ENCODE data around the gene SP100.
"Not testable (repeated sequence)": the region's sequence is repeated elsewhere in the genome, so short reads cannot be mapped to it uniquely, and the experiment has no call there.

The SP100 gene

GRCh38 chr2:230491219-230491618 is 75.2 kb downstream of the SP100 start:
- not testable (repeated sequence) for H2AK5ac ChIP-seq (ENCODE audit: low read length); H3K4me3 ChIP-seq (ENCODE audit: low read depth, low read length); H3K36me3 ChIP-seq (ENCODE audit: control insufficient read depth in 1 of 2, insufficient read depth in 2 of 2, low read length in 2 of 2); H3K4me1 ChIP-seq (ENCODE audit: control insufficient read depth in 1 of 2, insufficient read depth in 2 of 2, low read length in 2 of 2); H4K12ac ChIP-seq (ENCODE audit: low read depth, low read length); H3K4me2 ChIP-seq (ENCODE audit: low read length); H2BK120ac ChIP-seq (ENCODE audit: insufficient read depth, low read length, poor library complexity); H3K27ac ChIP-seq (ENCODE audit: low read depth, low read length); H3K9me3 ChIP-seq (ENCODE audit: insufficient read depth, low read depth, low read length); H4K91ac ChIP-seq (ENCODE audit: low read depth, low read length); H4K8ac ChIP-seq (ENCODE audit: low read depth, low read length); H3K79me2 ChIP-seq (ENCODE audit: control insufficient read depth, insufficient read depth, low read length, poor library complexity); H3K79me1 ChIP-seq (ENCODE audit: low read length); H3K18ac ChIP-seq (ENCODE audit: low read length); H3K4ac ChIP-seq (ENCODE audit: low read depth, low read length); H3K27me3 ChIP-seq (ENCODE audit: insufficient read depth, low read length); H3K9ac ChIP-seq (ENCODE audit: low read length); H2BK12ac ChIP-seq (ENCODE audit: low read length); H2BK5ac ChIP-seq (ENCODE audit: low read depth, low read length, poor library complexity); H3K14ac ChIP-seq (ENCODE audit: low read length); H3K23ac ChIP-seq (ENCODE audit: low read length); H2AFZ ChIP-seq (ENCODE audit: insufficient read depth, low read length, poor library complexity)
- peak in 1 of 2 donors; percentile 8 for DNase-seq
- no CpG with 5 or more reads among the region's 2 CpGs for WGBS (ENCODE audit: extremely low coverage, insufficient coverage, insufficient read length)

GRCh38 chr2:230492107-230492506 is 76.1 kb downstream of the SP100 start:
- Histone ChIP-seq H3K9ac (ENCODE audit: low read length) (no peak overlapping the region), H4K12ac (ENCODE audit: low read depth, low read length) (no peak overlapping the region), H3K9me3 (ENCODE audit: insufficient read depth, low read depth, low read length) (peaks cover 2% of the 10 kb centered on the region), H3K79me2 (ENCODE audit: control insufficient read depth, insufficient read depth, low read length, poor library complexity) (no peaks in the 10 kb centered on the region), H2BK5ac (ENCODE audit: low read depth, low read length, poor library complexity) (no peak overlapping the region), H2AFZ (ENCODE audit: insufficient read depth, low read length, poor library complexity) (no peak overlapping the region), H3K4me3 (ENCODE audit: low read depth, low read length) (no peak overlapping the region), H4K91ac (ENCODE audit: low read depth, low read length) (no peak overlapping the region), H3K23ac (ENCODE audit: low read length) (no peak overlapping the region), H3K4me2 (ENCODE audit: low read length) (no peak overlapping the region), H2BK12ac (ENCODE audit: low read length) (no peak overlapping the region), H3K18ac (ENCODE audit: low read length) (no peak overlapping the region), H2AK5ac (ENCODE audit: low read length) (no peak overlapping the region), H3K14ac (ENCODE audit: low read length) (no peak overlapping the region), H4K8ac (ENCODE audit: low read depth, low read length) (no peak overlapping the region), H3K4me1 (ENCODE audit: control insufficient read depth in 1 of 2, insufficient read depth in 2 of 2, low read length in 2 of 2) (no peaks in the 10 kb centered on the region), H3K27me3 (ENCODE audit: insufficient read depth, low read length) (no peaks in the 10 kb centered on the region), H3K36me3 (ENCODE audit: control insufficient read depth in 1 of 2, insufficient read depth in 2 of 2, low read length in 2 of 2) (no peaks in the 10 kb centered on the region), H3K4ac (ENCODE audit: low read depth, low read length) (no peak overlapping the region), H3K79me1 (ENCODE audit: low read length) (no peaks in the 10 kb centered on the region), H2BK120ac (ENCODE audit: insufficient read depth, low read length, poor library complexity) (no peak overlapping the region), H3K27ac (ENCODE audit: low read depth, low read length) (no peak overlapping the region)
- WGBS (ENCODE audit: extremely low coverage, insufficient coverage, insufficient read length) = no CpG with 5 or more reads among the region's 1 CpG
- DNase-seq = peak in 1 of 2 donors; percentile 75

GRCh38 chr2:230494980-230495379 is 79.0 kb downstream of the SP100 start:
- Histone ChIP-seq H3K27ac (ENCODE audit: low read depth, low read length) (no peak overlapping the region), H3K4me3 (ENCODE audit: low read depth, low read length) (no peak overlapping the region), H2AK5ac (ENCODE audit: low read length) (no peak overlapping the region), H4K8ac (ENCODE audit: low read depth, low read length) (no peak overlapping the region), H4K12ac (ENCODE audit: low read depth, low read length) (no peak overlapping the region), H3K4me1 (ENCODE audit: control insufficient read depth in 1 of 2, insufficient read depth in 2 of 2, low read length in 2 of 2) (no peaks in the 10 kb centered on the region), H3K4me2 (ENCODE audit: low read length) (no peak overlapping the region), H3K79me2 (ENCODE audit: control insufficient read depth, insufficient read depth, low read length, poor library complexity) (no peaks in the 10 kb centered on the region), H3K23ac (ENCODE audit: low read length) (no peak overlapping the region), H2BK120ac (ENCODE audit: insufficient read depth, low read length, poor library complexity) (no peak overlapping the region), H3K9me3 (ENCODE audit: insufficient read depth, low read depth, low read length) (peaks cover 2% of the 10 kb centered on the region), H2BK5ac (ENCODE audit: low read depth, low read length, poor library complexity) (no peak overlapping the region), H3K18ac (ENCODE audit: low read length) (no peak overlapping the region), H3K27me3 (ENCODE audit: insufficient read depth, low read length) (no peaks in the 10 kb centered on the region), H2AFZ (ENCODE audit: insufficient read depth, low read length, poor library complexity) (no peak overlapping the region), H3K79me1 (ENCODE audit: low read length) (no peaks in the 10 kb centered on the region), H3K36me3 (ENCODE audit: control insufficient read depth in 1 of 2, insufficient read depth in 2 of 2, low read length in 2 of 2) (no peaks in the 10 kb centered on the region), H3K9ac (ENCODE audit: low read length) (no peak overlapping the region), H3K14ac (ENCODE audit: low read length) (no peak overlapping the region), H3K4ac (ENCODE audit: low read depth, low read length) (no peak overlapping the region), H2BK12ac (ENCODE audit: low read length) (no peak overlapping the region), H4K91ac (ENCODE audit: low read depth, low read length) (no peak overlapping the region)
- no CpG with 5 or more reads among the region's 1 CpG for WGBS (ENCODE audit: extremely low coverage, insufficient coverage, insufficient read length)
- DNase-seq = no peak

GRCh38 chr2:230496891-230497290 is 80.9 kb downstream of the SP100 start:
- Histone ChIP-seq H4K12ac (ENCODE audit: low read depth, low read length) (no peak overlapping the region), H3K36me3 (ENCODE audit: control insufficient read depth in 1 of 2, insufficient read depth in 2 of 2, low read length in 2 of 2) (no peaks in the 10 kb centered on the region), H2BK120ac (ENCODE audit: insufficient read depth, low read length, poor library complexity) (no peak overlapping the region), H3K79me2 (ENCODE audit: control insufficient read depth, insufficient read depth, low read length, poor library complexity) (no peaks in the 10 kb centered on the region), H3K27ac (ENCODE audit: low read depth, low read length) (no peak overlapping the region), H2BK12ac (ENCODE audit: low read length) (no peak overlapping the region), H3K4me3 (ENCODE audit: low read depth, low read length) (no peak overlapping the region), H2BK5ac (ENCODE audit: low read depth, low read length, poor library complexity) (no peak overlapping the region), H3K23ac (ENCODE audit: low read length) (no peak overlapping the region), H2AFZ (ENCODE audit: insufficient read depth, low read length, poor library complexity) (no peak overlapping the region), H3K14ac (ENCODE audit: low read length) (no peak overlapping the region), H3K79me1 (ENCODE audit: low read length) (no peaks in the 10 kb centered on the region), H3K9me3 (ENCODE audit: insufficient read depth, low read depth, low read length) (no peaks in the 10 kb centered on the region), H3K4ac (ENCODE audit: low read depth, low read length) (no peak overlapping the region), H3K27me3 (ENCODE audit: insufficient read depth, low read length) (no peaks in the 10 kb centered on the region), H3K9ac (ENCODE audit: low read length) (no peak overlapping the region), H4K8ac (ENCODE audit: low read depth, low read length) (no peak overlapping the region), H2AK5ac (ENCODE audit: low read length) (no peak overlapping the region), H3K4me1 (ENCODE audit: control insufficient read depth in 1 of 2, insufficient read depth in 2 of 2, low read length in 2 of 2) (no peaks in the 10 kb centered on the region), H3K18ac (ENCODE audit: low read length) (no peak overlapping the region), H3K4me2 (ENCODE audit: low read length) (no peak overlapping the region), H4K91ac (ENCODE audit: low read depth, low read length) (no peak overlapping the region)
- no CpG with 5 or more reads among the region's 3 CpGs for WGBS (ENCODE audit: extremely low coverage, insufficient coverage, insufficient read length)
- no peak for DNase-seq
